ENCODE measurements around the gene PNPLA6.
A peak's percentile ranks its signal among the peaks of the same experiment; 100 is the strongest.

PNPLA6 gene

GRCh38 chr19:7535047-7535997 is at the start of gene PNPLA6:
Gene PNPLA6, plus strand, starts transcription at chr19:7535717. Its CDS starts 72 bp downstream, at chr19:7535789.
- DNase-seq = peak; percentile 92

GRCh38 chr19:7486923-7487322 is 48.6 kb upstream of the PNPLA6 start:
- no peak for DNase-seq

GRCh38 chr19:7488736-7489353 is 46.7 kb upstream of the PNPLA6 start, which contains the start of gene PEX11G:
Gene PEX11G, minus strand, starts transcription at chr19:7489035. Its CDS starts 25 bp downstream, at chr19:7489010.
- peak; percentile 85 for DNase-seq

GRCh38 chr19:7489609-7490044 is 45.9 kb upstream of the PNPLA6 start:
- no peak for DNase-seq

- peak; percentile 45 for DNase-seq
Measured at GRCh38 chr19:7492142-7492541, 43.4 kb upstream of the PNPLA6 start.

- DNase-seq = no peak
Measured at GRCh38 chr19:7492558-7492957, 43.0 kb upstream of the PNPLA6 start.

GRCh38 chr19:7494416-7495098 is 41.0 kb upstream of the PNPLA6 start:
- no peak for DNase-seq

- no peak for DNase-seq
Measured at GRCh38 chr19:7497292-7497691, 38.2 kb upstream of the PNPLA6 start.

GRCh38 chr19:7500811-7501450 is 34.6 kb upstream of the PNPLA6 start:
- DNase-seq = peak; percentile 22

GRCh38 chr19:7502552-7502951 is 33.0 kb upstream of the PNPLA6 start:
- no peak for DNase-seq

GRCh38 chr19:7504684-7505083 is 30.8 kb upstream of the PNPLA6 start:
- no peak for DNase-seq

- no peak for DNase-seq
Measured at GRCh38 chr19:7505288-7505681, 30.2 kb upstream of the PNPLA6 start.

- no peak for DNase-seq
Measured at GRCh38 chr19:7505682-7506384, 29.7 kb upstream of the PNPLA6 start.

GRCh38 chr19:7506385-7507328 is 28.9 kb upstream of the PNPLA6 start:
- peak; percentile 61 for DNase-seq

- DNase-seq = peak; percentile 52
Measured at GRCh38 chr19:7507884-7508283, 27.6 kb upstream of the PNPLA6 start.

- DNase-seq = no peak
Measured at GRCh38 chr19:7509625-7510024, 25.9 kb upstream of the PNPLA6 start.

- no peak for DNase-seq
Measured at GRCh38 chr19:7512400-7512851, 23.1 kb upstream of the PNPLA6 start.

GRCh38 chr19:7513809-7514642 is 21.5 kb upstream of the PNPLA6 start:
- DNase-seq = no peak

- no peak for DNase-seq
Measured at GRCh38 chr19:7515110-7515644, 20.3 kb upstream of the PNPLA6 start.

All from fibroblast of skin of right quadriceps (primary cell).